ENCODE results near the gene P2RX4.
"Not testable (repeated sequence)": the region's sequence is repeated elsewhere in the genome, so short reads cannot be mapped to it uniquely, and the experiment has no call there.

- TF ChIP-seq CTCF (IDR thresholded peaks at IDR 0.05; ENCODE audit: low read depth, low read length, missing input control); NR2F2 (IDR thresholded peaks at IDR 0.05); RAD21 (IDR thresholded peaks at IDR 0.05); JUND (IDR thresholded peaks at IDR 0.05); SP1 (IDR thresholded peaks at IDR 0.05); MAX (IDR thresholded peaks at IDR 0.05); REST (IDR thresholded peaks at IDR 0.05); TAF1 (conservative IDR thresholded peaks at IDR 0.05); YY1 (IDR thresholded peaks at IDR 0.05); ZBTB33 (IDR thresholded peaks at IDR 0.05); HNF4G (IDR thresholded peaks at IDR 0.05): not testable (repeated sequence)
Measured at GRCh38 chr12:121201140-121201539, 8.8 kb upstream of the P2RX4 start.

All from liver (tissue), 3 donors.